Measurements from ENCODE around the gene JADE2. TPM values are rescaled to one million over a fixed set of nuclear protein-coding genes. Genes with fewer than 3 reads are reported as not detected.

JADE2 gene
- total RNA-seq, 1 donor from 2014 or later = 30.3 TPM

- no peak overlapping the region for H3K4me3 Mint-ChIP-seq (ENCODE audit: unreplicated experiment)
- Histone ChIP-seq H2AFZ (ENCODE audit: low read depth, low read length) (peak overlapping the region; percentile 14), H4K20me1 (ENCODE audit: insufficient read depth, low read length) (no peaks in the 10 kb centered on the region), H3K4me3 (ENCODE audit: insufficient read depth, low read depth, low read length) (no peak overlapping the region), H3K9me3 (ENCODE audit: insufficient read depth, low read depth, low read length) (no peaks in the 10 kb centered on the region), H3K36me3 (ENCODE audit: insufficient read depth, low read length) (no peaks in the 10 kb centered on the region), H3K4me1 (ENCODE audit: insufficient read depth, low read length) (peaks cover 5% of the 10 kb centered on the region), H3K79me2 (ENCODE audit: insufficient read depth, low read length) (no peaks in the 10 kb centered on the region), H3K27me3 (ENCODE audit: insufficient read depth, low read length) (no peaks in the 10 kb centered on the region), H3K4me2 (ENCODE audit: low read length) (no peak overlapping the region), H3K9ac (ENCODE audit: low read length) (no peak overlapping the region), H3K27ac (ENCODE audit: low read depth, low read length) (no peak overlapping the region)
- H3K36me3 Mint-ChIP-seq (ENCODE audit: low read depth, unreplicated experiment) = peaks cover 39% of the 10 kb centered on the region
- no peak for TF ChIP-seq EZH2 (IDR thresholded peaks at IDR 0.05; ENCODE audit: insufficient read depth, low read length)
- no peaks in the 10 kb centered on the region for H3K9me3 Mint-ChIP-seq (ENCODE audit: unreplicated experiment)
- H3K4me1 Mint-ChIP-seq (ENCODE audit: low read depth, unreplicated experiment) = peaks cover 8% of the 10 kb centered on the region
- no peak overlapping the region for H3K27ac Mint-ChIP-seq (ENCODE audit: unreplicated experiment)
- H3K27me3 Mint-ChIP-seq (ENCODE audit: low read depth, unreplicated experiment) = no peaks in the 10 kb centered on the region
- FAIRE-seq = no peak
- DNase-seq (ENCODE audit: low read depth) = no peak
These were observed 51.0 kb downstream of the JADE2 start for GRCh38 chr5:134576386-134577021.

GRCh38 chr5:134577022-134577795 is 51.7 kb downstream of the JADE2 start:
- Histone ChIP-seq H2AFZ (ENCODE audit: low read depth, low read length) (peak overlapping the region; percentile 14), H3K4me2 (ENCODE audit: low read length) (no peak overlapping the region), H3K36me3 (ENCODE audit: insufficient read depth, low read length) (no peaks in the 10 kb centered on the region), H3K27me3 (ENCODE audit: insufficient read depth, low read length) (no peaks in the 10 kb centered on the region), H3K9me3 (ENCODE audit: insufficient read depth, low read depth, low read length) (no peaks in the 10 kb centered on the region), H3K27ac (ENCODE audit: low read depth, low read length) (no peak overlapping the region), H3K79me2 (ENCODE audit: insufficient read depth, low read length) (no peaks in the 10 kb centered on the region), H3K4me1 (ENCODE audit: insufficient read depth, low read length) (peaks cover 5% of the 10 kb centered on the region), H3K9ac (ENCODE audit: low read length) (no peak overlapping the region), H3K4me3 (ENCODE audit: insufficient read depth, low read depth, low read length) (no peak overlapping the region), H4K20me1 (ENCODE audit: insufficient read depth, low read length) (no peaks in the 10 kb centered on the region)
- no peak for TF ChIP-seq EZH2 (IDR thresholded peaks at IDR 0.05; ENCODE audit: insufficient read depth, low read length)
- no peak for TF ChIP-seq CTCF (IDR thresholded peaks at IDR 0.05; ENCODE audit: insufficient read depth, low read depth, low read length)
- H3K4me3 Mint-ChIP-seq (ENCODE audit: unreplicated experiment) = no peak overlapping the region
- no peak for FAIRE-seq
- H3K36me3 Mint-ChIP-seq (ENCODE audit: low read depth, unreplicated experiment) = peaks cover 34% of the 10 kb centered on the region
- no peaks in the 10 kb centered on the region for H3K27me3 Mint-ChIP-seq (ENCODE audit: low read depth, unreplicated experiment)
- peaks cover 8% of the 10 kb centered on the region for H3K4me1 Mint-ChIP-seq (ENCODE audit: low read depth, unreplicated experiment)
- peak; percentile 46 for DNase-seq (ENCODE audit: low read depth)
- H3K27ac Mint-ChIP-seq (ENCODE audit: unreplicated experiment) = no peak overlapping the region
- H3K9me3 Mint-ChIP-seq (ENCODE audit: unreplicated experiment) = no peaks in the 10 kb centered on the region

- peaks cover 5% of the 10 kb centered on the region for H3K4me1 ChIP-seq (ENCODE audit: insufficient read depth, low read length)
- H3K27me3 Mint-ChIP-seq (ENCODE audit: low read depth, unreplicated experiment) = no peaks in the 10 kb centered on the region
- no peaks in the 10 kb centered on the region for H4K20me1 ChIP-seq (ENCODE audit: insufficient read depth, low read length)
- FAIRE-seq (peak; percentile 70), DNase-seq (ENCODE audit: low read depth) (peak; percentile 39)
- no peaks in the 10 kb centered on the region for H3K9me3 ChIP-seq (ENCODE audit: insufficient read depth, low read depth, low read length)
- no peak overlapping the region for H3K4me3 Mint-ChIP-seq (ENCODE audit: unreplicated experiment)
- no peaks in the 10 kb centered on the region for H3K9me3 Mint-ChIP-seq (ENCODE audit: unreplicated experiment)
- H3K9ac ChIP-seq (ENCODE audit: low read length) = no peak overlapping the region
- H3K4me3 ChIP-seq (ENCODE audit: insufficient read depth, low read depth, low read length) = no peak overlapping the region
- no peaks in the 10 kb centered on the region for H3K79me2 ChIP-seq (ENCODE audit: insufficient read depth, low read length)
- H3K27ac ChIP-seq (ENCODE audit: low read depth, low read length) = no peak overlapping the region
- no peaks in the 10 kb centered on the region for H3K27me3 ChIP-seq (ENCODE audit: insufficient read depth, low read length)
- H3K4me1 Mint-ChIP-seq (ENCODE audit: low read depth, unreplicated experiment) = peaks cover 8% of the 10 kb centered on the region
- no peak overlapping the region for H3K4me2 ChIP-seq (ENCODE audit: low read length)
- peak overlapping the region; percentile 26 for H3K27ac Mint-ChIP-seq (ENCODE audit: unreplicated experiment)
- TF ChIP-seq EZH2 (IDR thresholded peaks at IDR 0.05; ENCODE audit: insufficient read depth, low read length) = no peak
- peak; percentile 79 for TF ChIP-seq CTCF (IDR thresholded peaks at IDR 0.05; ENCODE audit: insufficient read depth, low read depth, low read length)
- peaks cover 27% of the 10 kb centered on the region for H3K36me3 Mint-ChIP-seq (ENCODE audit: low read depth, unreplicated experiment)
- no peaks in the 10 kb centered on the region for H3K36me3 ChIP-seq (ENCODE audit: insufficient read depth, low read length)
- no peak overlapping the region for H2AFZ ChIP-seq (ENCODE audit: low read depth, low read length)
These were observed 52.5 kb downstream of the JADE2 start for GRCh38 chr5:134577796-134578577.
